Activated CD4-positive, alpha-beta T cell treated with anti-CD3 and anti-CD28 coated beads, Interleukin-2, amount 10 ng/mL, durations not matched to agents 7 days and 5 days (primary cell): ENCODE results near the gene HINFP. TPM values are rescaled to one million over a fixed set of nuclear protein-coding genes. Genes with fewer than 3 reads are reported as not detected.
"Not testable (repeated sequence)": the region's sequence is repeated elsewhere in the genome, so short reads cannot be mapped to it uniquely, and the experiment has no call there.

Experiments used
- CTCF ChIA-PET: fragments of 350-600 bp; sonication (Branson Sonifier 250); formaldehyde crosslinking; loops from one replicate; lab custom pipeline; 2021; ENCODE audit warnings: antibody characterized with exemption; lab: Charles Lee
- POLR2A ChIA-PET: fragments of 350-600 bp; sonication (Branson Sonifier 250); formaldehyde crosslinking; loops from one replicate; lab custom pipeline; 2021; ENCODE audit warnings: antibody characterized with exemption; lab: Charles Lee
- DNase-seq: peaks from one replicate; pipeline ENCODE4 v3.0.0-alpha.2; 2020
- H3K27ac Mint-ChIP-seq: one replicate; pipeline ENCODE4 v1.8.0; 2021; ENCODE audit warnings: mild to moderate bottlenecking, moderate library complexity, mixed read lengths
- H3K27me3 Mint-ChIP-seq: one replicate; pipeline ENCODE4 v1.8.0; 2021; ENCODE audit warnings: mixed read lengths
- H3K36me3 Mint-ChIP-seq: one replicate; pipeline ENCODE4 v1.8.0; 2021; ENCODE audit warnings: low read depth, mixed read lengths
- H3K4me1 Mint-ChIP-seq: one replicate; pipeline ENCODE4 v1.8.0; 2021; ENCODE audit warnings: mixed read lengths
- H3K4me3 Mint-ChIP-seq: one replicate; pipeline ENCODE4 v1.8.0; 2021; ENCODE audit warnings: mild to moderate bottlenecking, moderate library complexity, mixed read lengths
- H3K9me3 Mint-ChIP-seq: one replicate; pipeline ENCODE4 v1.8.0; 2021; ENCODE audit warnings: mixed read lengths
- total RNA-seq, 2 experiments: library from RNA; stranded (reverse); gene quantifications; one replicate each; pipeline ENCODE4 v1.2.3, GENCODE V29; 2021

HINFP gene
- total RNA-seq, 2 experiments from 2014 or later: 47.6 to 48.0 TPM

DNA sequence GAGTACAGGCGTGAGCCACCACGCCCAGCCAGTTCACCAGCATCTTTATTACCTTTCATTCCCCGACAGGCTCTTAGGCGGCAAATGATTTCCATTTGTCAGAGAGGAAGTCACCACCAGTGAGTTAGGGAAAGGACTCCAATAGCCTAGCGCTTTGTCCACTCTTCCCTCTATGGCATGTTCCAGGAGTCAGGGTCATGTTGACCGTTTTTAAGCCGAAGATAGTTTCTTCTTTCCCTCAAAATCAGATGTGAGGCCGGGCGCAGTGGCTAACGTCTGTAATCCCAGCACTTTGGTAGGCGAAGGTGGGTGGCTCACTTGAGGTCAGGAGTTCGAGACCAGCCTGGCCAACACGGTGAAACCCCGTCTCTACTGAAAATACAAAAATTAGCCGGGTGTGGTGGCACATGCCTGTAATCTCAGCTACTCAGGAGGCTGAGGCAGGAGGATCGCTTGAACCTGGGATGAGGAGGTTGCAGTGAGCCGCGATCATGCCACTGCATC is 18.2 kb upstream of the HINFP start:
- ChIA-PET POLR2A (interaction anchor here (1.1 kb wide), 1 partner anchor 52 kb away, joined by 4 read pairs; no protein-coding TSS in a partner anchor), CTCF (interaction anchor here (0.6 to 1.5 kb wide), 4 partner anchors 41 to 458 kb away, joined by 3 read pairs; no protein-coding TSS in a partner anchor)
- not testable (repeated sequence) for H3K27me3 Mint-ChIP-seq, DNase-seq, H3K9me3 Mint-ChIP-seq
- Mint-ChIP-seq H3K4me1 (peaks cover 53% of the 10 kb centered on the region), H3K27ac (peak overlapping the region; percentile 99), H3K4me3 (peak overlapping the region; percentile 90), H3K36me3 (peaks cover 14% of the 10 kb centered on the region)

DNA sequence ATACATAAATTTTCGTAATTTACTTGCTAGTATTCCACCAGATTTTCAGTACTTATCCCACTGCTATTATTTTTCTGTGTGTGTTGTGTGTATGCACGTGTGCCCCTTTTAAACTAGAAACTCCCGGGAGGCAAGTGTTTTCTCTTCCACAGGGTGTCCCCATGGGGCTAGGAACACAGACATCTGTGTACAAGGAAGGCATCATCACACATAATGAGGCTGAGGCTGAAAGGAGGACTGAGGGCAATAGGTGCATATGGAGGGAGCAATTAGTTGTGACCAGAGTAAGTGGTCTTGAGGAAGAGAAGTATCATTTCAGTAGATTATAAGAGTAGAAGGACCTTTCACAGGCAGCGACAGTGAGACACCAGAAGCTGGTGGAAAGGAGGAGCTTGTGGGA is 17.6 kb upstream of the HINFP start:
- H3K36me3 Mint-ChIP-seq: peaks cover 14% of the 10 kb centered on the region
- H3K27me3 Mint-ChIP-seq: no peaks in the 10 kb centered on the region
- no peak for DNase-seq
- H3K9me3 Mint-ChIP-seq: no peaks in the 10 kb centered on the region
- no peak overlapping the region for H3K27ac Mint-ChIP-seq
- peak overlapping the region; percentile 60 for H3K4me3 Mint-ChIP-seq
- H3K4me1 Mint-ChIP-seq: peaks cover 54% of the 10 kb centered on the region
- CTCF ChIA-PET: interaction anchor here (0.7 to 1.5 kb wide), 2 partner anchors 8 to 65 kb away, joined by 3 read pairs; partner anchors contain the start of gene NLRX1
- POLR2A ChIA-PET: no interaction called here

DNA sequence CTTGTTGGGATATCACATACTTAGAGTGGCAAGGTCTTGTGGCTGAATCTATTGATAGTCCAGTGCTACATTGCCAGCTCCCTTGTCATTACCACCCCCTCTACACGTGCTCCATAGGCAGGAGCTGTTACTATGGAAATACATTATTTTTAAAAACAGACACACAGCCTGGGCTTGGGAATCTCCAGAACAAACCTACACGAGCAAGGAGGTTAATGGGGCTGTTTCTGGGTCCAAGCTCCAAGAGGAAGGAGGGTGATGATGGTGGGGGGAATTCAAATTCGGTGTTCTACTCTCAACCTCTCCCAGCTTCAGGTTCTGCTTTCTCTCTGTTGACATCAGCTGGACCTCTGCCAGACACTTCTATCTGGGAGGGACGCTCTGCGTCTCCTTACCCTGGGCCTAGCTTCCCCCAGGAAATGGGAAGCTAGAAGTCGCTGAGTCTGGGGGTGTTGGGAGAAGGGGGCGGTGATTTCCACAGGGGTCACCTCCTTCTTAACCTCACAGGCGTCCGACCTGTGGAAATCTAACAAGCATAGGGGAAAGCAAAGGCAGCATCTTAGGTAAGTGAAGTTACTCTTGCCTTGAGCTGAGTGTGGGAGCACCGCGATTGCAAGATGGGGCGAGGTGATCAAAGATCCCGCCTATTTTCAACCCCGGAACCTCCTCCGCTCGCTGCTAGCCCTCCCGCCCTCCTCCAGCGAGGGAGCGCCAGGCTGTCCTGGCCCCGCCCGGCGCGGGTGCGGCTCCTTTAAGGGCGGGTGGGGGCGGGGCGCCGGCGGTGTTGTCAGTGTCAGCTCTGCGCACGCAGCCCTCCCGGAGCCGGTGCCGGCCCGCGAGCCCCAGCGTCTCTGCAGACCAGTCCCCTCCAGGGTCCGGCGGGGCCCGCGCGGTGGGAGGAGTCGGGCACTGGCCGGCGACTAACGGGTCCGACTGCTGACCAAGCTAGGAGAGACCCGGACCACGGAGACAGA is 14.5 kb upstream of the HINFP start, which contains the start of gene C2CD2L:
TSS of gene C2CD2L (plus strand) at position 781 of the 974 bp plus-strand sequence. CDS start 398 bp downstream, outside the sequence.
- no peaks in the 10 kb centered on the region for H3K27me3 Mint-ChIP-seq
- H3K9me3 Mint-ChIP-seq: no peaks in the 10 kb centered on the region
- ChIA-PET POLR2A (interaction anchor here (0.6 to 1.5 kb wide), 6 partner anchors 10 to 325 kb away, joined by 3 to 7 read pairs (median 4); partner anchors contain the start of gene CBL), CTCF (interaction anchor here (0.6 to 1.9 kb wide), 11 partner anchors 9 to 234 kb away, joined by 3 to 8 read pairs (median 3); partner anchors contain the start of gene C1QTNF5)
- peak; percentile 92 for DNase-seq
- H3K27ac Mint-ChIP-seq: peak within 1 kb of the TSS; percentile 94
- H3K4me3 Mint-ChIP-seq: peak within 1 kb of the TSS; percentile 92
- peaks cover 58% of the 10 kb centered on the region for H3K4me1 Mint-ChIP-seq
- H3K36me3 Mint-ChIP-seq: peaks cover 32% of the 10 kb centered on the region

DNA sequence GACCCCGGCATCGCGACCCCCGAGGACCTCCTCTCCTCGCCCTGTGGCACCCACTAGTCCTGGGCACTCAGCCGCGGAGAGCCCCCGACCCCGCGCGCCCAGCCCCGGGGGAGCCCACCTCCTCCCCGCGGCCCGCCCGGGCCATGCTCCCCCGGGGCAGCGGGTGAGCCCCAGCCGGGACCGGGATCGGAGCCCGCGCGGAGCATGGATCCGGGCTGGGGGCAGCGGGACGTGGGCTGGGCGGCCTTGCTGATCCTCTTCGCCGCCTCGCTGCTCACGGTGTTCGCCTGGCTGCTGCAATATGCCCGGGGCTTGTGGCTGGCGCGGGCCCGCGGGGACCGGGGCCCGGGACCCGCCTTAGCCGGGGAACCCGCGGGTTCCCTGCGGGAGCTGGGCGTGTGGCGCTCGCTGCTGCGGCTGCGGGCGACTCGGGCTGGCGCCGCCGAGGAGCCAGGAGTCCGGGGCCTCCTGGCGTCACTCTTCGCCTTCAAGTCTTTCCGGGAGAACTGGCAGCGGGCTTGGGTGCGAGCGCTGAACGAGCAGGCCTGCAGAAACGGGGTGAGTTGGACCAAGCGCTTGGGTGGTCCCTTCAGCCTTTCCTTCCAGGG is 13.7 kb upstream of the HINFP start:
- ChIA-PET POLR2A (interaction anchor here (0.8 to 1.5 kb wide), 5 partner anchors 11 to 213 kb away, joined by 3 to 7 read pairs (median 4); partner anchors contain the start of gene CBL), CTCF (interaction anchor here (0.9 to 1.9 kb wide), 7 partner anchors 8 to 234 kb away, joined by 3 to 8 read pairs (median 3); partner anchors contain the start of gene C1QTNF5)
- Mint-ChIP-seq H3K4me3 (peak overlapping the region; percentile 92), H3K36me3 (peaks cover 38% of the 10 kb centered on the region), H3K9me3 (no peaks in the 10 kb centered on the region), H3K27me3 (no peaks in the 10 kb centered on the region), H3K27ac (peak overlapping the region; percentile 89), H3K4me1 (peaks cover 54% of the 10 kb centered on the region)
- no peak for DNase-seq

DNA sequence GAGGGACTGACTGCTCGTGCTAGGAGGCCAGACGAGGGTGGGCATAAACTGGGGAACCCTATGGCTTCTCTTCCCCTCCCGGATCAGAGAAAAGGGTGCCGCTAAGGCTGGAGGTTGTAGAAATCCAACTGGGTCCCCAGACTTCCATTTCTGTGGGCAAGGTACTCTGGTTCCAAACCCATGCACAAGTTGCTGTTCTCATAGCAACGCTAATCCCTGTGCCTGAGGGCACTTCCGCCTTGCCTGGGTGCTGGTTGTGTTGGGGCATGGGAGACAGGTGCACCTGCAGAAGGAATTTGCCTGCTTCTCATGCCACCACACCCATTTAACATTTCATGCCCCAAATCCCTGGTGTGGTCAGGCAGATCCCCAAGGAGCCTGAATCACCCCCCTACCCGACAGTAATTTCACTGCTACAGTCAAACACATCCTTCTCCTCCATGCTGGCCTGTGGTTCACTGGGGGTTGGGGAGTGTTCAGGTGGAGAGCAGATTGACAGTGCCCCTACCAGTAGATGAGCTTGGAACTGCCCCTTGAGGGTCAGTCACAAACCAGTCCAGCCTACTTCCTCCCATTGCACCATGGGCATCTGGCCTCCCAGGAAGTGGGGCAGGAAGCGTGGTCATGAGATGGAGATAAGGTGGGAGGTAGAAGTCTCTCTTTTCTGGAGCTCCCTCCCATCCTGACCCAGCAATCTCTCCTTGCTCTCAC is 13.1 kb upstream of the HINFP start:
- peaks cover 52% of the 10 kb centered on the region for H3K4me1 Mint-ChIP-seq
- H3K27me3 Mint-ChIP-seq: no peaks in the 10 kb centered on the region
- ChIA-PET POLR2A (no interaction called here), CTCF (interaction anchor here (0.6 to 2.6 kb wide), 12 partner anchors 10 to 89 kb away, joined by 3 to 8 read pairs (median 3); partner anchors contain the start of genes HINFP, HMBS and NLRX1)
- H3K36me3 Mint-ChIP-seq: peaks cover 44% of the 10 kb centered on the region
- peak; percentile 59 for DNase-seq
- H3K4me3 Mint-ChIP-seq: peak overlapping the region; percentile 92
- no peaks in the 10 kb centered on the region for H3K9me3 Mint-ChIP-seq
- peak overlapping the region; percentile 89 for H3K27ac Mint-ChIP-seq

DNA sequence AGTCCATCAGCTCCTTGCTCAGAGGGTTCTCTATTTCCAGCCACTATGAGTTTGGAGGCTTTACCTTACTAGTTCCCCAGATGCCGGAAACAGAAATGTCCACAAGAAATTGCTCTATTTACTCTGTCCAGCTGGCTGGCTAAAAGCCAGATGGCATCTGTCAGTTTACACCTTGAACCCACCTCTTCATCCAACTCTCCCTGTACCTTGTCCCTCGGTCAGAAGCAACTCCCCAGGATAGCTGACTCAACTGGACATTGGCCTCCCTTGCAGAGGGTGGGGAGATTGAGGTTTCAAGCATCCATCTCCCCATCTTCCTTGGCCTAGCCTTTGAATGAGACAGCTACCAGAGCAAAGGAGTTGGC is 12.5 kb upstream of the HINFP start:
- Mint-ChIP-seq H3K36me3 (peaks cover 49% of the 10 kb centered on the region), H3K27ac (peak overlapping the region; percentile 89), H3K27me3 (no peaks in the 10 kb centered on the region), H3K4me1 (peaks cover 55% of the 10 kb centered on the region), H3K4me3 (peak overlapping the region; percentile 92), H3K9me3 (no peaks in the 10 kb centered on the region)
- ChIA-PET POLR2A (no interaction called here), CTCF (interaction anchor here (0.6 to 2.6 kb wide), 12 partner anchors 9 to 158 kb away, joined by 3 to 8 read pairs (median 3); partner anchors contain the start of genes HINFP, HMBS and NLRX1)
- DNase-seq: no peak

DNA sequence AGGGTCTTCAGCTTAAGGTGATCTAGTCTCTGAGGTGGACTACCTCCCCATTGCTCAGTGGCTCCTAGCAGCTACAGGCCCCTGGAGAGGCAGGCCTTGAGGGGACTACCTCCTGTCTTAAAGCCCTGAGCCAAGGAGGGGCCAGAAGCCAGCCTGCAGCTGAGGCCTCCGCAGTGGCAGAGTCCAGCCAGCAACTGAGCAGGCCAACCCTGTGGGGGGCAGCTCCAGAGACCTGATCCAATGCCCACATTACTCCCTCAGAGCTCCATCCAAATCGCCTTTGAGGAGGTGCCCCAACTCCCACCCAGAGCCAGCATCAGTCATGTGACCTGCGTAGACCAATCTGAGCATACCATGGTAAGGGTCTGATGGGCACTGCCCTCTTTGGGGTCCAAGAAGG is 11.5 kb upstream of the HINFP start:
- H3K4me3 Mint-ChIP-seq: peak overlapping the region; percentile 92
- ChIA-PET POLR2A (no interaction called here), CTCF (interaction anchor here (0.5 to 2.6 kb wide), 7 partner anchors 8 to 999 kb away, joined by 3 to 8 read pairs (median 4); partner anchors contain the start of genes HINFP and NLRX1)
- peak overlapping the region; percentile 1 for H3K27ac Mint-ChIP-seq
- no peaks in the 10 kb centered on the region for H3K9me3 Mint-ChIP-seq
- peaks cover 55% of the 10 kb centered on the region for H3K36me3 Mint-ChIP-seq
- H3K4me1 Mint-ChIP-seq: peaks cover 58% of the 10 kb centered on the region
- DNase-seq: no peak
- no peaks in the 10 kb centered on the region for H3K27me3 Mint-ChIP-seq

DNA sequence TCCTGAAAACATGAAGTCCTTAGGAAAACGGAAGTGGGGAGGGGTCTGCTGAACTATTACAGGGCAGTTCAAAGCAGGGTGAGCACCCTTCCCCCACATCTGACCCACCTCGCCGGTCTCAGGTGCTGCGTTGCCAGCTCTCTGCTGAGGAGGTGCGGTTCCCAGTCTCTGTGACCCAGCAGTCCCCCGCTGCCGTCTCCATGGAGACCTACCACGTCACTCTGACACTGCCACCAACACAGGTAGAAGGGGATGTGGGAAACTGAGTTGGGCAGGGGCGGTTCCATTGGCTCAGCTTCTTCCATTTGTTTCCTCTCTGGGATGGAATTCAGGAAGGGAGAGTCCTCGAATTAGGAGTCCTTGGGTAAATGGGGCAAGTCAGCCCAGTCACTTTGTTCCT is 10.9 kb upstream of the HINFP start:
- no peak for DNase-seq
- peaks cover 59% of the 10 kb centered on the region for H3K4me1 Mint-ChIP-seq
- peak overlapping the region; percentile 1 for H3K27ac Mint-ChIP-seq
- peaks cover 59% of the 10 kb centered on the region for H3K36me3 Mint-ChIP-seq
- H3K9me3 Mint-ChIP-seq: no peaks in the 10 kb centered on the region
- POLR2A ChIA-PET: no interaction called here
- H3K27me3 Mint-ChIP-seq: no peaks in the 10 kb centered on the region
- CTCF ChIA-PET: interaction anchor here (0.5 to 2.6 kb wide), 2 partner anchors 8 to 272 kb away, joined by 3 to 8 read pairs; no protein-coding TSS in a partner anchor
- no peak overlapping the region for H3K4me3 Mint-ChIP-seq

DNA sequence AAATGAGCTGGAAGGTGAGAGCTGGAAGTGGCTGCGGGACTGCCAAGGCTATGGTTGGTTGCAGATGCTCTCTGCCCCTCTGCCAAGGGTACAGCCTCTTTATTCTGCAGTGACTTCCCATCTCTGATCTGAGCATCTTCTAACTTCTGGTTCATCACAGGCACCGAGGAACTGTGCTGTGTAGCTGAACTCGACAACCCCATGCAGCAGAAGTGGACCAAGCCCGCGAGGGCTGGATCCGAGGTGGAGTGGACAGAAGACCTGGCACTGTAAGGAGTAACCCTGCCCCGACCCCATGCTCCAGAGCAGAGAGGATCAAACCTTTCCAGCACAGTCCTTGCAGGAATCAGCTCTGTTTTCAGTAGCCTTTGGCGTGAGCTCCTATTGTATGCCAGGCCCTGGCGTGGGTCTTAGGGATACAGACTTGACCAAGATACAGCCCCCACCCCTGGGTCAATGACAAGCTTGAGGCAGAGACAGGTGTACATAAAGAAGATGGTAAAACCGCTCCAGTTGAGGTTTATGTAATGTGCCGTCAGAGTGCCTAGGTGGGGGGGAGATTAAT is 9.9 kb upstream of the HINFP start:
- peaks cover 57% of the 10 kb centered on the region for H3K4me1 Mint-ChIP-seq
- CTCF ChIA-PET: interaction anchor here (0.7 to 2.1 kb wide), 5 partner anchors 10 to 211 kb away, joined by 3 to 5 read pairs (median 4); partner anchors contain the start of genes DPAGT1 and HYOU1
- DNase-seq: no peak
- H3K27me3 Mint-ChIP-seq: no peaks in the 10 kb centered on the region
- peak overlapping the region; percentile 46 for H3K27ac Mint-ChIP-seq
- H3K4me3 Mint-ChIP-seq: no peak overlapping the region
- no peaks in the 10 kb centered on the region for H3K9me3 Mint-ChIP-seq
- POLR2A ChIA-PET: no interaction called here
- peaks cover 67% of the 10 kb centered on the region for H3K36me3 Mint-ChIP-seq

DNA sequence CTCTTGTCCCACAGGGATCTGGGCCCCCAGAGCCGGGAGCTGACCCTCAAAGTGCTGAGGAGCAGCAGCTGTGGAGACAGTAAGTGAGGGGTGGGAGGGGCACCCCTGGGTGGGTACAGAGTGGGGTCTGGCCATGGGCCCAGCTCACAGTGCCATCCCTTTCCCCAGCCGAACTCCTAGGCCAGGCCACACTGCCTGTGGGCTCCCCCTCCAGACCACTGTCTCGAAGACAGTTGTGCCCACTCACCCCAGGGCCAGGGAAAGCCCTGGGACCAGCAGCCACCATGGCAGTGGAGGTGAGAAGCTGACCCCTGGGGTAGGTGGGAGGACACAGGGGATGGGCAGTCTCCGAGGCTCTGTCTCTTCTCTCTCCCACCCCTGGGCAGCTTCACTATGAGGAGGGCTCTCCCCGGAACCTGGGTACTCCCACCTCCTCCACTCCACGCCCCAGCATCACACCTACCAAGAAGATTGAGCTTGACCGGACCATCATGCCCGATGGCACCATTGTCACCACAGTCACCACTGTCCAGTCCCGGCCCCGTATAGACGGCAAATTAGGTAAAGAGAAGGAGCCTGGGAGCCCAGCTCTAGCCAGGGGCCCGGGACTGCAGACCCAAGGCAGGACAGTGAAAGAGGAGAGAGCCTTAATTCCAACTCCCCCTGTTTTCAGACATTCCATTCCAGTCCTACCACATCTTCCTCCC is 8.9 kb upstream of the HINFP start:
- peaks cover 57% of the 10 kb centered on the region for H3K4me1 Mint-ChIP-seq

DNA sequence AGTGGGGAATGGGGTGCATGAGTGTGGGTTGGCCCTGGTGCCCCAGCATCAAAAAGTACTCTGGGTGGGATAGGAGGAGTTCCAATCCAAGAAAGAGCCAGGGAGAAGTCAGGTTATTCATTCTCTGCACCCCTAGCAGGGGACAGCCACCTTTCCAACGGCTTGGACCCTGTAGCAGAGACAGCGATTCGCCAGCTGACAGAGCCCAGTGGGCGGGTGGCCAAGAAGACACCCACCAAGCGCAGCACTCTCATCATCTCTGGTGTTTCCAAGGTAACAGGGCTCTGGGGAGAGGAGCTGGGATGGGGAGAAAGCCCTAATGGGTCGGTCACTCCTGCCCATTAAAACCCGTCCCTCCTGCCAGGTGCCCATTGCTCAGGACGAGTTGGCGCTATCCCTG is 7.7 kb upstream of the HINFP start:
- H3K27ac Mint-ChIP-seq: no peak overlapping the region
- H3K27me3 Mint-ChIP-seq: no peaks in the 10 kb centered on the region
- no peak overlapping the region for H3K4me3 Mint-ChIP-seq
- no peak for DNase-seq
- POLR2A ChIA-PET: no interaction called here
- no peaks in the 10 kb centered on the region for H3K9me3 Mint-ChIP-seq
- peaks cover 79% of the 10 kb centered on the region for H3K36me3 Mint-ChIP-seq
- H3K4me1 Mint-ChIP-seq: peaks cover 51% of the 10 kb centered on the region
- CTCF ChIA-PET: no interaction called here

More for the DNA sequence above, 8.9 kb upstream of the HINFP start:
- no peak for DNase-seq
- Mint-ChIP-seq H3K27ac (no peak overlapping the region), H3K27me3 (no peaks in the 10 kb centered on the region), H3K9me3 (no peaks in the 10 kb centered on the region), H3K36me3 (peaks cover 76% of the 10 kb centered on the region), H3K4me3 (no peak overlapping the region)
- POLR2A ChIA-PET: no interaction called here
- CTCF ChIA-PET: interaction anchor here (0.8 to 2.1 kb wide), 6 partner anchors 9 to 210 kb away, joined by 3 to 5 read pairs (median 4); partner anchors contain the start of genes DPAGT1, HINFP and HYOU1
